Measurements from ENCODE around the gene TNFRSF19.

TNFRSF19 gene

GRCh38 chr13:23630349-23631093, 60.3 kb downstream of the TNFRSF19 start:
- DNase-seq = no peak

GRCh38 chr13:23631311-23632047, 61.3 kb downstream of the TNFRSF19 start:
- no peak for DNase-seq

GRCh38 chr13:23632048-23632582, 61.9 kb downstream of the TNFRSF19 start:
- DNase-seq = no peak

- no peak for DNase-seq
Measured at GRCh38 chr13:23632741-23633140, 62.5 kb downstream of the TNFRSF19 start.

DNA sequence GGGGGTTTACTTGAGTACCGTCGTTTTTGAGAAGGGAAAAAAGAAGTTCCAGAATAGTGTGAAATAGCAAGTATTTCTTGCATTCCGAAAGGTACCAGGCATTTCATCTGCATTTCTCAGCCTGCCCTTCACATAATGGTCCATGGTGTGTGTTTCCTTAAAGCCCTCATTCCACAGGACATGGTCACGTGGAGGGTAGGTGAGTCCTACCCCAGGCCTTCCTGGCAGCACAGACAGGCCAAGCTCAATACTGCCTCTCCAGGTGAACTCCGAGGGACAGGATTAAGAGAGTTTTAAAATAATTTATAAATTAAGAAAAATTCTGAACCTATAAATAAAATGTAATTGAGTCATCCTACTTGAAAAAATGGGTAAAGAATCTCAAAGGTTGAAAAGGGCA, 64.7 kb downstream of the TNFRSF19 start:
- no peak for DNase-seq

- DNase-seq = no peak
Measured at GRCh38 chr13:23636360-23636759, 66.1 kb downstream of the TNFRSF19 start.

DNA sequence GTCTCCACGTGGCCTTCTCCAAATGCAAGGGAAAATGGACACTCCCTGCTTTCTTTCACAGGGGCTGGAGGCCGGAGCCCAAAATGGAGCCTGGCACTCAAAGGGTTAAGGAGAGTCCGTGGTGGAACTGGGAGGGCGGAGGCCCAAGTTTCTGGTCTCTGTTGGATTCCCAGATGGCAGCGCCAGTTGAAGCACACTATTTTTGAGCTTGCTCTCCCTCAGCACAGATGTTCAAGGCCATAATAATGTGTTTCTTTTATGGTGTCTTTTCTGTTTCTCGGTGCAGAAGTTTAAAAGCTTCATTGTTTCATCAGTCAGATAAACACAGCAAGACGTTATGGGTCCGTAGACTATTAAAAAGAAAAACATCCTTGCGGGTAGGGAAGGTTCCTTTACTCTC, 67.6 kb downstream of the TNFRSF19 start:
- DNase-seq = no peak

DNA sequence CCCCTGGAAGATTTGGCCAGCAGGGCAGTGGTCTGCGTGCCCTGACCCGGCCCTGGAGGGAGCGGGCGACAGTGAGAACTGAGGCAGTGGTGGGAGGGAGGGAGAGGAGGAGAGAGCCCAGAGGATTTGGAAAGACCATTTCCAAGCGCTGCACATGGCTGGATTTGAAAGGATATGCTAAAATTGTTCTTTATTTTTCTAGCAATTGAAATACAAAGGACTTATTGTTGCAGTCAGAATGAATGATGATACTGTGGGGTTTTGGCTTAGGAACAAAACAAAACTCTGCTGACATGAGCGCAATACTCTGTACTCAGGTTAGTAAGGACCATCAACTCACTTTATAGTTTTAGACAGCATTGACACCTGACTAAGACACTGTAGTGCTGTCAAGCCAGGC, 69.5 kb downstream of the TNFRSF19 start:
- DNase-seq = no peak

- DNase-seq = no peak
Measured at GRCh38 chr13:23642110-23642509, 71.9 kb downstream of the TNFRSF19 start.

- no peak for DNase-seq
Measured at GRCh38 chr13:23643338-23644125, 73.3 kb downstream of the TNFRSF19 start.

DNA sequence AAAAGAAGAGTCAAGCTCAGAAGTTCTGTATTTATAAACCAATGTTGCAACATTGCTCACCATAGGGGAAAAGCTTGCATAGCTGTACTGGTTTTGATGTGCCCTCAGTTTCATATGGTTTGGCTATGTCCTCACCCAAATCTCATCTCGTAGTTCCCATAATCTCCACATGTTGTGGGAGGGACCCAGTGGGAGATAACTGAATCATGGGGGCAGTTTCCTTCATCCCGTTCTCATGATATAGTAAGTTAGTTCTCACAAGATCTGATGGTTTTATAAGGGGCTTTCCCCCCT, 73.9 kb downstream of the TNFRSF19 start:
- DNase-seq = no peak

GRCh38 chr13:23644527-23645138, 74.4 kb downstream of the TNFRSF19 start:
- no peak for DNase-seq

GRCh38 chr13:23645851-23646250, 75.6 kb downstream of the TNFRSF19 start:
- DNase-seq = no peak

GRCh38 chr13:23651439-23651838, 81.2 kb downstream of the TNFRSF19 start:
- no peak for DNase-seq

DNA sequence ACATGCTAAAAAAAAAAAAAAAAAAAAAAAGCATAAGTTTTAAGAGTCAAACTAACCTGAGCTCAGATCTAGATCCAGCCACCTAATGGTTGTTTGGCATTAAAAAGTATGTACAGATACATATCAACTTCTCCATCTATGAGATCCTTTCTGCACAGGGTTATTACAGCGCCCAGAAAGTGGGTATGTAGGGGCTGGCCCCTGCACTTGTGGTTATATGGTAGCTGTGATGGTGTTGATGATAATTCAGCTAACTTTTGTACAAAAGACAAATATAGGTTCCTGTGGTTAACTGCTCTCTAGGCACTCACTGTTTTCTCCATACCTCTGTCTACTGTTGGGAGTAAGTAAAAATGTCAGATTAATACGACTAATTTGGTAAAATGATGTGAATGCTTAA, 81.7 kb downstream of the TNFRSF19 start:
- no peak for DNase-seq

GRCh38 chr13:23652909-23653726, 82.9 kb downstream of the TNFRSF19 start:
- no peak for DNase-seq

DNA sequence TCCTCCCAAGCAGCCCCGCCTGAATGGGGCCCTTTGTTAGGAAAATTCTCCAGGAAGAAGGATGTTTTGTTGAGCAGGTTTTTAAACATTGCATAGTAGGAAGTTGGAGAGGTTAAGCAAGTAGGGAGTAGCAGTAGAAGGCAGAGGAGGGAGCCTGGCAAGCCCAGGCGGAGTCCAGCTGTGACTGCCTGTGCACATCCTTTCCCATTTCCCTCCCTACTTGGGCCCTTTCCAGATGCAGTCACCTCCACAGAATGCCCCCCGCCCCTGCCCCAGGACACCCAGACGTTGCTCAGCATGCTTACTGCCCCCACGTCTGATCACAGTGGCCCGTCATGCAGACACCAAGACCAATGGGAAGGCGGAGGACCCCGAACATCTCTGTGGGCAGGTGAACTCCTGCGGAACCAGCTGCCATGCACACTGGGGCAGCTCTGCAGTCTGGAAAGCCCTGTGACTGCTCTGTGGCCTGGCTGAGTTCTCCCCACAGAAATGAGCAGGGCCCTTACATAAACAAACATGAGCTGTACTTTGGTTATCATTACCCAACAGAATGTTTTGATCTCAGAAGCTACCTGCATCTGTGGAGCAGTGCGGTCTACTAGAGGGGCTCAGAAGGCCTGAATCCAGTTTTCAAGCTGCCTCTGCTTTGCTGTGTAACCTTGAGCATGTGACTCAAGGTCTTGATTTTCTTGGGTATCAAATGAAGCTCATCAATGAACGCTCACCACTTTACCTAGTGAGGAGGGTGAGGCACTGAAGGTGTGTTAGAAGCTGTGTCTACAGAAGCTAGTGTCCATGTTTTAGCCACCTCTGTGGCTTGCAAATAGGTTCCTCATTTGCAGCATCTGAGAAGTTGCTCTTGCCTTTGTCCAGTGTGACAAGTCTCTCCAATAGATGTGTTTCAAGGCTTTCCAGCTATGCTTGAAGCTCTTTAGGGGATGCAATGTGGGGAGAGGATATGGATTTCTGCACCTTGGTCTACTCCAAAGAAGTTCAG, 84.2 kb downstream of the TNFRSF19 start:
- DNase-seq = no peak

GRCh38 chr13:23655321-23655720, 85.1 kb downstream of the TNFRSF19 start:
- DNase-seq = no peak

DNA sequence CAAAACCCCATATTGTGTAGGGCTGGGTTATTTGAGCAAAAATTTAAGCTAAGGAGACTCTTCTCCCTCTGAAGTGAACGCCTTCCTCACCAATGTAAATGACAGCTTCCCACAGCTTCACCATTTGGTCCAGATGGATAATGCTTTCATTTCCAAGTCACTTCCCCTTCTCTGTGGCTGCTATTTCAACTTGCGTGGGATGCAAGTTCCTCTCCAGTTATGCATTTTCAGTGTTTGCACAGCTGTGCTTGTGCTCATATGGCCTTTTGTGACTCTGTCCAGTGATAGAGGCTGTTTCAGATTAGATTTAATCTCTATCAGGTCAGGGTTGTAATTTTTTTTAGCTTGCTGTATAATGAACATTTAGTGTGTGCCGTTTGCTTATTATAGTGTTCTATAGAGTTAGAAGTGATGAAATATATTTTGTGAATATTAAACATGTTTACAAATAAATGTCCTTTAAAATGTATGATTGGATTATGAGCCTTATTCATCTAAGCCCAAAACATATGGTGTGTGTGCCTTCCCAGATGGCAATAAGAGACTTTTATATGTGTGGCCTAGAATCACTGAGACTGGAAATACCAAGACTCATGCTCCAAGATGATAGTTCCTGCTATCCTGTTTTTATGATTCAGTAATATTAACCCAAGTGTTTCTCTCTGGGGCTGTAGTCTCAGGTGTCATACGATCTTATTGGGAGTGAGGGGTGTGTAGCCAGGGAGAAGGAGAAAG, 86.6 kb downstream of the TNFRSF19 start:
- DNase-seq = no peak

GRCh38 chr13:23658929-23659541, 88.8 kb downstream of the TNFRSF19 start:
- DNase-seq = no peak
